ENCODE data around the gene C10orf62. TPM values are rescaled to one million over a fixed set of nuclear protein-coding genes. Genes with fewer than 3 reads are reported as not detected.
A peak's percentile ranks its signal among the peaks of the same experiment; 100 is the strongest.

C10orf62 gene
- total RNA-seq, 1 donor from 2014 or later: not detected

GRCh38 chr10:97583476-97583875 is 6.0 kb upstream of the C10orf62 start:
- Histone ChIP-seq H3K4me1 (no peaks in the 10 kb centered on the region), H3K9me3 (no peaks in the 10 kb centered on the region), H3K4me3 (no peak overlapping the region), H3K27ac (no peak overlapping the region), H3K27me3 (no peaks in the 10 kb centered on the region), H3K36me3 (no peaks in the 10 kb centered on the region)
- intact Hi-C loops (cut with DNase I): no loop called here
- TF ChIP-seq CTCF (IDR thresholded peaks at IDR 0.05): no peak
- ATAC-seq: no peak
- DNase-seq: no peak

GRCh38 chr10:97584060-97584797 is 5.3 kb upstream of the C10orf62 start, which contains the start of gene HOGA1:
HOGA1 (plus strand) TSS chr10:97584389; CDS start chr10:97584704, 315 bp downstream.
- Histone ChIP-seq H3K27ac (no peak within 1 kb of the TSS), H3K36me3 (no peaks in the 10 kb centered on the region), H3K4me3 (peak within 1 kb of the TSS; percentile 0), H3K9me3 (no peaks in the 10 kb centered on the region), H3K27me3 (no peaks in the 10 kb centered on the region), H3K4me1 (no peaks in the 10 kb centered on the region)
- ATAC-seq: peak; percentile 83
- DNase-seq: peak; percentile 73
- no peak for TF ChIP-seq CTCF (IDR thresholded peaks at IDR 0.05)
- intact Hi-C loops (cut with DNase I): no loop called here

GRCh38 chr10:97584798-97585438 is 4.6 kb upstream of the C10orf62 start:
- H3K9me3 ChIP-seq: no peaks in the 10 kb centered on the region
- H3K36me3 ChIP-seq: no peaks in the 10 kb centered on the region
- ATAC-seq: no peak
- no peak overlapping the region for H3K27ac ChIP-seq
- DNase-seq: no peak
- H3K4me3 ChIP-seq: peak overlapping the region; percentile 0
- no peak for TF ChIP-seq CTCF (IDR thresholded peaks at IDR 0.05)
- intact Hi-C loops (cut with DNase I): no loop called here
- H3K27me3 ChIP-seq: no peaks in the 10 kb centered on the region
- H3K4me1 ChIP-seq: no peaks in the 10 kb centered on the region

GRCh38 chr10:97585439-97585811 is 4.1 kb upstream of the C10orf62 start:
- DNase-seq: no peak
- intact Hi-C loops (cut with DNase I): no loop called here
- H3K27ac ChIP-seq: no peak overlapping the region

GRCh38 chr10:97587183-97587582 is 2.3 kb upstream of the C10orf62 start:
- intact Hi-C loops (cut with DNase I): no loop called here
- Histone ChIP-seq H3K4me1 (no peaks in the 10 kb centered on the region), H3K27me3 (no peaks in the 10 kb centered on the region), H3K27ac (no peak overlapping the region), H3K9me3 (no peaks in the 10 kb centered on the region), H3K36me3 (no peaks in the 10 kb centered on the region), H3K4me3 (no peak overlapping the region)
- no peak for TF ChIP-seq CTCF (IDR thresholded peaks at IDR 0.05)
- DNase-seq: no peak
- ATAC-seq: no peak

More at GRCh38 chr10:97585439-97585811, 4.1 kb upstream of the C10orf62 start:
- Histone ChIP-seq H3K36me3 (no peaks in the 10 kb centered on the region), H3K4me3 (no peak overlapping the region), H3K9me3 (no peaks in the 10 kb centered on the region), H3K4me1 (no peaks in the 10 kb centered on the region), H3K27me3 (no peaks in the 10 kb centered on the region)
- no peak for TF ChIP-seq CTCF (IDR thresholded peaks at IDR 0.05)
- no peak for ATAC-seq

Measured in upper lobe of right lung (tissue), 1 donor.